Peyer's patch (tissue), 4 donors: ENCODE data around the gene ZBTB18.

Experiments used
- POLR2A ChIP-seq, 2 donors: fragments of 450-650 bp; IDR thresholded peaks; one replicate each; pipeline ENCODE4 v1.5.1; 2017; ENCODE audit warnings: antibody characterized with exemption in 2 of 2, mild to moderate bottlenecking in 2 of 2, moderate library complexity in 2 of 2
- TF ChIP-seq, protein P1 (sequence below), 6 experiments: fragments of 450-650 bp in 4 of 6; fragments of 200-600 bp in 2 of 6; sonication (generic) in 1 of 6; IDR thresholded peaks; one replicate each; pipeline ENCODE4 v1.5.1; 2017 to 2019; ENCODE audit warnings: antibody characterized with exemption in 6 of 6, mild to moderate bottlenecking in 3 of 6, moderate library complexity in 1 of 6

DNA sequence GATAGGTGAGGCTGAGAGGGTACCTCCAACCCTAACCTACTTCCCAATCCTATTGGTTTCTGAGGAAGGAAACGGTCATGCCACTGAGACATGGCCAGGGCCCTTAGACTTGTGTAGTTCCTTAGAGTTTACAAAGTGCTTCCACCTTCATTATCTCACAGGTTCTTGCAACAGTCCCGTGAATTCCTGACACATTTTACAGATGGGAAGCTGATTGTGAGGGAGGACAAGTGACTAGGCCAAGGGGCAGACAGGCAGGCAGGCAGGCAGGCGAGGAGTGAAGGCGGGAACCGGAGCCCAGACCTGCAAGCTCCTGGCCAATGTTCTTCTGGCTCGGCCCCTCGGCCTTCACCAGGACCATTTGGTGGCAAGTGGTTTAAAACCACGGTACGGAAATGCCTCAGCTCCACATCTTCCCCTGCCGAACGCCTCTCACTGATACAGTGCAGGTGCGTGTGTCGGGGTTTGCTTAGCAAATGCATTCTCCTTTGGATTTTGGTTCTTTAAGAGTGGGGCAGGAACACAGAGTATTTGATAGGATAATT is 45.1 kb downstream of the ZBTB18 start:
- TF ChIP-seq, protein P1, sequence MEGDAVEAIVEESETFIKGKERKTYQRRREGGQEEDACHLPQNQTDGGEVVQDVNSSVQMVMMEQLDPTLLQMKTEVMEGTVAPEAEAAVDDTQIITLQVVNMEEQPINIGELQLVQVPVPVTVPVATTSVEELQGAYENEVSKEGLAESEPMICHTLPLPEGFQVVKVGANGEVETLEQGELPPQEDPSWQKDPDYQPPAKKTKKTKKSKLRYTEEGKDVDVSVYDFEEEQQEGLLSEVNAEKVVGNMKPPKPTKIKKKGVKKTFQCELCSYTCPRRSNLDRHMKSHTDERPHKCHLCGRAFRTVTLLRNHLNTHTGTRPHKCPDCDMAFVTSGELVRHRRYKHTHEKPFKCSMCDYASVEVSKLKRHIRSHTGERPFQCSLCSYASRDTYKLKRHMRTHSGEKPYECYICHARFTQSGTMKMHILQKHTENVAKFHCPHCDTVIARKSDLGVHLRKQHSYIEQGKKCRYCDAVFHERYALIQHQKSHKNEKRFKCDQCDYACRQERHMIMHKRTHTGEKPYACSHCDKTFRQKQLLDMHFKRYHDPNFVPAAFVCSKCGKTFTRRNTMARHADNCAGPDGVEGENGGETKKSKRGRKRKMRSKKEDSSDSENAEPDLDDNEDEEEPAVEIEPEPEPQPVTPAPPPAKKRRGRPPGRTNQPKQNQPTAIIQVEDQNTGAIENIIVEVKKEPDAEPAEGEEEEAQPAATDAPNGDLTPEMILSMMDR (IDR thresholded peaks at IDR 0.05): no peak
- TF ChIP-seq POLR2A (IDR thresholded peaks at IDR 0.05): no peak
